Measurements from ENCODE around the gene CHAT.

The CHAT gene

GRCh38 chr10:49661140-49661856 lies 47.5 kb downstream of the CHAT start:
- no peak for TF ChIP-seq CTCF (IDR thresholded peaks at IDR 0.05; ENCODE audit: low read depth, low read length, missing control alignments)
- DNase-seq (ENCODE audit: low read depth), result no peak
- no peak overlapping the region for H3K4me3 ChIP-seq (ENCODE audit: low read depth, low read length)

- TF ChIP-seq CTCF (IDR thresholded peaks at IDR 0.05; ENCODE audit: low read depth, low read length, missing control alignments), result no peak
- DNase-seq (ENCODE audit: low read depth), result no peak
- H3K4me3 ChIP-seq (ENCODE audit: low read depth, low read length), result no peak overlapping the region
Observed at GRCh38 chr10:49662169-49662830, 48.5 kb downstream of the CHAT start.

GRCh38 chr10:49663596-49663995 lies 49.8 kb downstream of the CHAT start:
- DNase-seq (ENCODE audit: low read depth), result no peak
- TF ChIP-seq CTCF (IDR thresholded peaks at IDR 0.05; ENCODE audit: low read depth, low read length, missing control alignments), result no peak
- H3K4me3 ChIP-seq (ENCODE audit: low read depth, low read length), result no peak overlapping the region

- no peak for DNase-seq (ENCODE audit: low read depth)
- H3K4me3 ChIP-seq (ENCODE audit: low read depth, low read length), result no peak overlapping the region
- TF ChIP-seq CTCF (IDR thresholded peaks at IDR 0.05; ENCODE audit: low read depth, low read length, missing control alignments), result no peak
Observed at GRCh38 chr10:49664006-49664841, 50.4 kb downstream of the CHAT start.

- no peak overlapping the region for H3K4me3 ChIP-seq (ENCODE audit: low read depth, low read length)
- TF ChIP-seq CTCF (IDR thresholded peaks at IDR 0.05; ENCODE audit: low read depth, low read length, missing control alignments), result no peak
- no peak for DNase-seq (ENCODE audit: low read depth)
Observed at GRCh38 chr10:49664842-49665355, 51.1 kb downstream of the CHAT start.

- no peak overlapping the region for H3K4me3 ChIP-seq (ENCODE audit: low read depth, low read length)
- DNase-seq (ENCODE audit: low read depth), result no peak
- TF ChIP-seq CTCF (IDR thresholded peaks at IDR 0.05; ENCODE audit: low read depth, low read length, missing control alignments), result no peak
Observed at GRCh38 chr10:49666054-49666615, 52.3 kb downstream of the CHAT start.

All from GM12864 (cell line).